ENCODE data around the gene APBA2.

- TF ChIP-seq POLR2A (IDR thresholded peaks at IDR 0.05) (no peak), CTCF (IDR thresholded peaks at IDR 0.05) (no peak)
These were observed 62.3 kb downstream of the APBA2 start for GRCh38 chr15:28948036-28948435.

Data from stomach (tissue), 4 donors.